Thymus (tissue), 14 donors: ENCODE data around the gene LGALS9B. TPM values are rescaled to one million over a fixed set of nuclear protein-coding genes. Genes with fewer than 3 reads are reported as not detected.
"Not testable (repeated sequence)": the region's sequence is repeated elsewhere in the genome, so short reads cannot be mapped to it uniquely, and the experiment has no call there.

ENCODE experiments used
- DNase-seq, 9 donors: peaks; one replicate each; pipeline ENCODE4 v3.0.0-alpha.2; 2013; ENCODE audit warnings: low spot score in 9 of 9, low read depth in 6 of 9, missing footprints in 1 of 9
- H3K27ac ChIP-seq, 2 donors: one replicate each; pipeline ENCODE4 v1.5.1; 2013; ENCODE audit warnings: control low read depth in 1 of 2, low read depth in 1 of 2, low read length in 1 of 2, mild to moderate bottlenecking in 1 of 2, moderate library complexity in 1 of 2
- H3K27me3 ChIP-seq, 2 donors: one replicate each; pipeline ENCODE4 v1.5.1; 2013; ENCODE audit warnings: low read length in 1 of 2; ENCODE audit not compliant: control insufficient read depth in 2 of 2, insufficient read depth in 1 of 2
- H3K36me3 ChIP-seq, 2 donors: one replicate each; pipeline ENCODE4 v1.5.1; 2013; ENCODE audit warnings: low read length in 1 of 2, mild to moderate bottlenecking in 1 of 2, moderate library complexity in 1 of 2; ENCODE audit not compliant: control insufficient read depth in 2 of 2, insufficient read depth in 2 of 2
- H3K4me1 ChIP-seq, 2 donors: one replicate each; pipeline ENCODE4 v1.5.1; 2013; ENCODE audit warnings: low read length in 2 of 2; ENCODE audit not compliant: control insufficient read depth in 2 of 2, insufficient read depth in 2 of 2
- H3K4me3 ChIP-seq, 2 donors: one replicate each; pipeline ENCODE4 v1.5.1; 2013; ENCODE audit warnings: low read length in 2 of 2, control low read depth in 1 of 2, mild to moderate bottlenecking in 1 of 2
- H3K9me3 ChIP-seq, 2 donors: one replicate each; pipeline ENCODE4 v1.5.1; 2013; ENCODE audit warnings: low read length in 1 of 2, mild to moderate bottlenecking in 1 of 2; ENCODE audit not compliant: control insufficient read depth in 2 of 2, insufficient read depth in 1 of 2
- WGBS: extraction: QIAGEN DNeasy Blood & Tissue Kit; methylation state at CpG from one replicate; pipeline ENCODE4 v1.1.7; 2013; 5-methylcytosine and 5-hydroxymethylcytosine counted together
- long read RNA-seq, 10 donors: transcript quantifications; one replicate each; lab custom pipeline, GENCODE V29; 2026
- polyA plus RNA-seq: library from polyadenylated mRNA; stranded (reverse); fragments of 200-250 nt; gene quantifications from one replicate; pipeline ENCODE4 v1.2.3, GENCODE V29; 2013
- total RNA-seq: library from RNA; stranded (reverse); fragments of 120-200 nt; gene quantifications from one replicate; pipeline ENCODE4 v1.2.4, GENCODE V29; 2013
- donor health status: healthy.

Gene LGALS9B
- 0.05 TPM for total RNA-seq
- 0.09 TPM for polyA plus RNA-seq
- long read RNA-seq, donor 1, result 0 reads
- long read RNA-seq, donor 2, result 0 reads
- long read RNA-seq, donor 3, result 0 reads
- long read RNA-seq, donor 4, result 0 reads
- long read RNA-seq, donor 5, result 0 reads
- long read RNA-seq, donor 6, result 0 reads
- long read RNA-seq, donor 7, result 0 reads
- long read RNA-seq, donor 8, result 0 reads
- long read RNA-seq, donor 9, result 0 reads
- long read RNA-seq, donor 10, result 0 reads

- DNase-seq, H3K4me3 ChIP-seq, H3K27ac ChIP-seq: not testable (repeated sequence)
Observed at GRCh38 chr17:20467447-20467846, at the start of gene LGALS9B. Gene LGALS9B (minus strand): TSS chr17:20467539. CDS start chr17:20467470, 69 bp downstream.

DNA sequence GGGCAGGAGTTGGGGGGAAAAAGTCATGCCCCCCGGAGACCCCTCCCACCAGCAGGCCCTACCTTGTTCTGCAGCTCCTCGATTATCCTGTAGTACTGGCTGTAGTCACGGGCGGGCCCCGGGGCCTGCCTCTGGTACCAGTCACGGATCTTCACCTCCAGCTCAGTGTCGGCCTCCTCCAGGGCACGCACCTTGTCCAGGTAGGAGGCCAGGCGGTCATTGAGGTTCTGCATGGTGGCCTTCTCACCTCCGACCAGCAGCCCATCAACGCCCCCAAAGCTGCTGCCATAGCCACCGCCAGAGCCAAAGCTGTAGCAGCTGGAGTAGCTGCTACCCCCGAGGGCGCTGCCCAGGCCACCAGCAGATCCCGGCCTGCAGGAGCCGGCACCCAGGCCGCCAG is 49.6 kb upstream of the LGALS9B start:
- WGBS, result 97% methylated on average over 13 of the region's 17 CpGs
- not testable (repeated sequence) for H3K4me1 ChIP-seq, DNase-seq, H3K27ac ChIP-seq, H3K9me3 ChIP-seq, H3K27me3 ChIP-seq, H3K4me3 ChIP-seq, H3K36me3 ChIP-seq

More at GRCh38 chr17:20467447-20467846, at the start of gene LGALS9B:
- H3K36me3 ChIP-seq, H3K4me1 ChIP-seq, H3K27me3 ChIP-seq, H3K9me3 ChIP-seq: not testable (repeated sequence)
- 0% methylated on average over 1 of the region's 4 CpGs for WGBS

DNA sequence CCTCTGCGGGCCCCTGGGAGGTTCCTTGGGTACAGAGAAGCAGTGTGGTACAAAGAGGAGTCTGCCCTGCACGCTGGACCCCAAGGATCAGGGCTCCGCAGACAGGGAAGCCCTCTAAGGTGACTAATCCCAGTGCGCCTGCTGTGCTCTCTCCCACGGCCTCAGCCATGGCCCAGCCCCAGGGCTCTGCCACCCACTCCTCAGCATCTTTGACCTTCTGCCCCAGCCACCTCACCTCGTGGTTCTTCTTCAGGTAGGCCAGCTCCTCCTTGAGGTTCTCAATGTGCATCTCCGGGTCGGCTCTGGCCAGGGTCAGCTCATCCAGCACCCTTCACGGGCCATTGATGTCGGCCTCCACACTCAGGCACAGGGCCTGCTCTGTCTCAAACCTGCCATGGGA is 47.8 kb upstream of the LGALS9B start:
- DNase-seq, H3K36me3 ChIP-seq, H3K27me3 ChIP-seq, H3K4me1 ChIP-seq, H3K9me3 ChIP-seq, H3K27ac ChIP-seq, H3K4me3 ChIP-seq: not testable (repeated sequence)
- over 99% methylated on average over 9 of the region's 10 CpGs for WGBS

DNA sequence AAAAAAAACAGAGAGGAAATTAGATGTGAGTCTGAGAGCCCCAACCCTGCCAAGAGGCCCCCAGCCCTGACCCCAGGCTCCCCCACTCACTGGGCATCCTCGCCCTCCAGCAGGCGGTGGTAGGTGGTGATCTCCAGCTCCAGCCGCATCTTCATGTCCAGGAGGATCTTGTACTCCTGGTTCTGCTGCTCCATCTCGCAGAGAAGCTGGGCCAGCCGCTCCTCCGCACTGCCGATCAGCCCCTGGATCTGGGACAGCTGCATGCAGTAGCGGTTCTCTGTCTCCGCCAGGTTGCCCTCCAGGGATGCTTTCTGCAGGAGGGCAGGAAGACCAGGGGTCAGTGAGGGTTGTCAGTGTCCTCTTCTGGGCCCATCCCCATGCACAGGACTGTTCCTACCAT is 46.2 kb upstream of the LGALS9B start:
- not testable (repeated sequence) for H3K4me1 ChIP-seq, H3K9me3 ChIP-seq, DNase-seq, H3K36me3 ChIP-seq, H3K27ac ChIP-seq, H3K27me3 ChIP-seq, H3K4me3 ChIP-seq
- WGBS, result 100% methylated on average over 2 of the region's 9 CpGs

DNA sequence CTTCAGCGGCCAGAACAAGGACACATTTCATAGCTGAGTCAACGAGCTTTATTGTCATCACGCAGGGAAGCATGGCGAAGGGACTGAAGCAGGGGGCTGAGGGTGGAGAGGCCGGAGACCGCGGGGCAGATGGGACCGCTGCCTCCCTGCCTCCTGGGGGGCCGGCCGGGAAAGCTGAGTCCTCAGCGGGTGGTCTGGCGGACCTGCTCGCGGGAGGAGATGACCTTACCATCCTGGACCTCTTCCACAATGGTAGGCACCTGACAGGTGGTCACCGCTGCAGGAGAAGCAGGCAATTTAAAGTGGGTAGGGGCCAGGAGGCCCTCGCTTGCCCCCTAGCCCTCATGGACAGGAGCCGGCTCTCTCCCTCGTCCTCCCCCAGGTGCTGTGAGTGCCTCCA is 45.0 kb upstream of the LGALS9B start:
- H3K27me3 ChIP-seq, result not testable (repeated sequence)
- no CpG with 5 or more reads among the region's 18 CpGs for WGBS

GRCh38 chr17:20511778-20512177 is 44.4 kb upstream of the LGALS9B start:
- not testable (repeated sequence) for H3K27me3 ChIP-seq, H3K9me3 ChIP-seq, H3K27ac ChIP-seq, H3K36me3 ChIP-seq, DNase-seq, H3K4me3 ChIP-seq, H3K4me1 ChIP-seq
- no CpG with 5 or more reads among the region's 8 CpGs for WGBS

More for the DNA sequence above, 45.0 kb upstream of the LGALS9B start:
- H3K36me3 ChIP-seq, H3K4me3 ChIP-seq, H3K4me1 ChIP-seq, H3K9me3 ChIP-seq, DNase-seq, H3K27ac ChIP-seq: not testable (repeated sequence)

DNA sequence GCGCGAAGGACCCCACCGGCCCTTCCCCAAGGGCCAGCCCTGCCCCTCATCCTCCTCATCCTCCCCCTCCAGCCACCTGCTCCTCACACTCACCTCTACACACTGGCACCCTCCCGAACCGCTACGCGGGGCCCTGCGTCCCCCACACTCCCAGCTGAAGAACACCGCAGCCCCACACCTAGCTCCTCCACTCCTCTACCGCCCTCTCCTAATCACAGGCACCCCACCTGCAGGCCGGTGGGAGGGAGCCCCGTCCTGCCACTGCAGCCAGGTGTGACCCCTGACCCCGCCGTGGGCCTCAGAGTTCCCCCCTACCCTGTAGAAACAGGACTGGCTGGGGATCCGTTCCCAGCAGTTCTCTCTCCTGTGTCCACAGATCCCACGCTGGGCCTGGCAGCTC is 38.0 kb upstream of the LGALS9B start:
- not testable (repeated sequence) for DNase-seq, H3K9me3 ChIP-seq, H3K36me3 ChIP-seq, H3K4me3 ChIP-seq, H3K27me3 ChIP-seq, H3K4me1 ChIP-seq, H3K27ac ChIP-seq
- WGBS, result 88% methylated on average over 8 of the region's 16 CpGs

GRCh38 chr17:20504388-20505066 is 37.2 kb upstream of the LGALS9B start:
- H3K4me3 ChIP-seq, DNase-seq, H3K9me3 ChIP-seq, H3K27ac ChIP-seq, H3K36me3 ChIP-seq, H3K27me3 ChIP-seq, H3K4me1 ChIP-seq: not testable (repeated sequence)
- 83% methylated on average over 6 of the region's 11 CpGs for WGBS

- not testable (repeated sequence) for H3K36me3 ChIP-seq, H3K27me3 ChIP-seq, H3K4me1 ChIP-seq, H3K9me3 ChIP-seq, DNase-seq, H3K27ac ChIP-seq, H3K4me3 ChIP-seq
- 93% methylated on average over 7 of the region's 11 CpGs for WGBS
Observed at GRCh38 chr17:20501896-20502295, 34.6 kb upstream of the LGALS9B start.
